AG09319 (cell line): ENCODE results near the gene ATRNL1.

Experiments
- DNase-seq: peaks from one replicate; pipeline ENCODE4 v3.0.0-alpha.2; 2010; ENCODE audit warnings: low read depth; ENCODE audit errors: extremely low read depth
- CTCF ChIP-seq: IDR thresholded peaks from 2 replicates; pipeline ENCODE4 v1.5.1; 2011; ENCODE audit warnings: low read depth, mild to moderate bottlenecking, inconsistent platforms, low read length, moderate library complexity

The ATRNL1 gene

GRCh38 chr10:115606741-115607140 is 513.6 kb downstream of the ATRNL1 start:
- no peak for TF ChIP-seq CTCF
- DNase-seq = no peak

GRCh38 chr10:115624448-115624847 is 531.3 kb downstream of the ATRNL1 start:
- no peak for TF ChIP-seq CTCF
- no peak for DNase-seq

- no peak for TF ChIP-seq CTCF
- no peak for DNase-seq
Measured at GRCh38 chr10:115628616-115629015, 535.5 kb downstream of the ATRNL1 start.

- no peak for DNase-seq
- TF ChIP-seq CTCF = no peak
Measured at GRCh38 chr10:115638246-115638645, 545.1 kb downstream of the ATRNL1 start.

- TF ChIP-seq CTCF = no peak
- DNase-seq = no peak
Measured at GRCh38 chr10:115649217-115649616, 556.1 kb downstream of the ATRNL1 start.

- no peak for DNase-seq
- TF ChIP-seq CTCF = no peak
Measured at GRCh38 chr10:115653473-115653872, 560.3 kb downstream of the ATRNL1 start.

GRCh38 chr10:115654961-115655360 is 561.8 kb downstream of the ATRNL1 start:
- no peak for DNase-seq
- TF ChIP-seq CTCF = no peak
